A673 (cell line): ENCODE data around the gene GNRHR. TPM values are rescaled to one million over a fixed set of nuclear protein-coding genes. Genes with fewer than 3 reads are reported as not detected.

Experiments
- BruUV-seq: library from RNA; stranded (reverse); fragments of 400-500 nt; replicated peaks from 2 replicates; lab custom pipeline; 2021; lab: Mats Ljungman, UMichigan
- CTCF ChIA-PET: fragments of 300-600 bp; sonication (Branson Sonifier 250); formaldehyde crosslinking; loops from one replicate; lab custom pipeline; 2022; ENCODE audit warnings: antibody characterized with exemption; lab: Charles Lee
- POLR2A ChIA-PET: fragments of 300-600 bp; sonication (Branson Sonifier 250); formaldehyde crosslinking; loops from one replicate; lab custom pipeline; 2022; ENCODE audit warnings: antibody characterized with exemption; ENCODE audit not compliant: low non-redundant PET; lab: Charles Lee
- DNase-seq: peaks from one replicate; pipeline ENCODE4 v3.0.0-alpha.2; 2015; ENCODE audit warnings: low spot score
- H3K27ac ChIP-seq: fragments of 200-600 bp; sonication (generic); 2 replicates; pipeline ENCODE4 v1.5.1; 2016; ENCODE audit warnings: mixed run types, low read depth, mild to moderate bottlenecking, mixed read lengths, antibody characterized with exemption, low read length; ENCODE audit not compliant: poor library complexity, severe bottlenecking
- H3K27me3 ChIP-seq: fragments of 200-600 bp; sonication (generic); replicated peaks from 2 replicates; pipeline ENCODE4 v1.6.1; 2017; ENCODE audit warnings: mixed run types, low read depth, mild to moderate bottlenecking, mixed read lengths, antibody characterized with exemption, low read length; ENCODE audit not compliant: insufficient read depth, poor library complexity
- H3K36me3 ChIP-seq: fragments of 200-600 bp; sonication (generic); 2 replicates; pipeline ENCODE4 v1.6.1; 2016; ENCODE audit warnings: mixed run types, mild to moderate bottlenecking, mixed read lengths, antibody characterized with exemption, low read length; ENCODE audit not compliant: insufficient read depth, poor library complexity, severe bottlenecking
- H3K4me1 ChIP-seq: fragments of 200-600 bp; sonication (generic); 2 replicates; pipeline ENCODE4 v1.6.1; 2017; ENCODE audit warnings: mixed run types, mild to moderate bottlenecking, mixed read lengths, antibody characterized with exemption, low read length; ENCODE audit not compliant: insufficient read depth, poor library complexity, severe bottlenecking
- H3K4me3 ChIP-seq: fragments of 200-600 bp; sonication (generic); 2 replicates; pipeline ENCODE4 v1.5.1; 2016; ENCODE audit warnings: low read depth, mixed run types, mild to moderate bottlenecking, mixed read lengths, low read length; ENCODE audit not compliant: poor library complexity, severe bottlenecking
- H3K9me3 ChIP-seq: fragments of 200-600 bp; sonication (generic); 2 replicates; pipeline ENCODE4 v1.6.1; 2016; ENCODE audit warnings: mixed run types, low read depth, mild to moderate bottlenecking, mixed read lengths, antibody characterized with exemption, low read length; ENCODE audit not compliant: poor library complexity, severe bottlenecking
- EZH2 ChIP-seq: fragments of 200-600 bp; sonication (generic); IDR thresholded peaks from 2 replicates; pipeline ENCODE4 v1.6.1; 2017; ENCODE audit warnings: borderline replicate concordance, low read depth, mild to moderate bottlenecking, mixed read lengths, antibody characterized with exemption, low read length; ENCODE audit not compliant: poor library complexity, severe bottlenecking
- intact Hi-C: fragments of 100-400 bp; cut with micrococcal nuclease; formaldehyde crosslinking; loops from one replicate; pipeline ENCODE4 v1.10.0; 2022; ENCODE audit not compliant: unreplicated experiment
- total RNA-seq: library from RNA; stranded (reverse); gene quantifications from 2 replicates; pipeline ENCODE4 v1.2.3, GENCODE V29; 2021
- TF ChIP-seq, protein P1 (sequence below): fragments of 300-800, 200-600 bp; sonication (generic); conservative IDR thresholded peaks from 2 replicates; pipeline ENCODE4 v1.5.1; 2017; ENCODE audit warnings: low read depth, mild to moderate bottlenecking, antibody characterized with exemption, low read length, moderate library complexity, mixed read lengths

GNRHR gene
- total RNA-seq, 1 experiment from 2014 or later: not detected

DNA sequence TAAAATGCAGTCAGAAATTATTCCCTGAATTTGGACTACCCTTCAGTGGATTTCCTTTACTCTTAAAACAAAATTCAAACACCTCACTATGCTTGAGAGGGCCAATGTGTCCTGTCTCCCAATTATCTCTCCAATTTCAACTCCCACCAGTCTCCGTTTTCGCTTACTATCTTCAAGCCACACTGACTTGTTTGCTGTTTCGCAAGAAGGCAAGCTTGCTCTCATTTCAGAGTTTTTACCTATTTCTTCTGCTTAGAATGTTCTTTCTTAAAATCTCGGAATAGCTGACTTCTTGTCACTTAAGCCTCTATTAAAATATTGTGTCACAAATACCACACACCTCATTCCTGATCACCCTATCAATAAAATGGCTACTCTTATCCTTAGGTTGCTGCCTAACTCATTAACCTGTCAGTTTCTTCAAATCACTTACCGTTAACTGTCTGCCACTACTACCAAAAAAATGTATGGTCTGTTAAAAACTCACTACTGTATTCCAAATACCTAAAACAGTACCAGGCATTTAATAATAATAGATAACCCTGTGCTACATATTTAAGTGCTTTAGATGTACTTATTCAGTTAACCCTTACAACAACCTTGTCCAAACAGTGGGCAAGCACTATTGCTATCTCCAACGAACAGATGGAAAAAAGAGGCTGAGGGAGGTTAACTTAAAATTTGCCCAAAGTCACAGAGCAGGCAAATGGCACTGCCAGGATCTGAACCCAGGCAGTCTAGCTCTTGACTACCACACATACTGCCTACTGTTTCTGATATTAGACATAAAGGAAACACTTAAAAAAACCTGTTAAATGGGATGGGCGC, 56.1 kb downstream of the GNRHR start:
- Histone ChIP-seq H3K27ac (no peak overlapping the region), H3K27me3 (no peaks in the 10 kb centered on the region), H3K4me3 (no peak overlapping the region), H3K9me3 (no peaks in the 10 kb centered on the region), H3K4me1 (no peaks in the 10 kb centered on the region), H3K36me3 (no peaks in the 10 kb centered on the region)
- TF ChIP-seq, protein P1, sequence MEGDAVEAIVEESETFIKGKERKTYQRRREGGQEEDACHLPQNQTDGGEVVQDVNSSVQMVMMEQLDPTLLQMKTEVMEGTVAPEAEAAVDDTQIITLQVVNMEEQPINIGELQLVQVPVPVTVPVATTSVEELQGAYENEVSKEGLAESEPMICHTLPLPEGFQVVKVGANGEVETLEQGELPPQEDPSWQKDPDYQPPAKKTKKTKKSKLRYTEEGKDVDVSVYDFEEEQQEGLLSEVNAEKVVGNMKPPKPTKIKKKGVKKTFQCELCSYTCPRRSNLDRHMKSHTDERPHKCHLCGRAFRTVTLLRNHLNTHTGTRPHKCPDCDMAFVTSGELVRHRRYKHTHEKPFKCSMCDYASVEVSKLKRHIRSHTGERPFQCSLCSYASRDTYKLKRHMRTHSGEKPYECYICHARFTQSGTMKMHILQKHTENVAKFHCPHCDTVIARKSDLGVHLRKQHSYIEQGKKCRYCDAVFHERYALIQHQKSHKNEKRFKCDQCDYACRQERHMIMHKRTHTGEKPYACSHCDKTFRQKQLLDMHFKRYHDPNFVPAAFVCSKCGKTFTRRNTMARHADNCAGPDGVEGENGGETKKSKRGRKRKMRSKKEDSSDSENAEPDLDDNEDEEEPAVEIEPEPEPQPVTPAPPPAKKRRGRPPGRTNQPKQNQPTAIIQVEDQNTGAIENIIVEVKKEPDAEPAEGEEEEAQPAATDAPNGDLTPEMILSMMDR: no peak
- no peak for TF ChIP-seq EZH2
- no TSS peak for BruUV-seq
- POLR2A ChIA-PET: no interaction called here
- no peak for DNase-seq
- intact Hi-C loops: no loop called here
- CTCF ChIA-PET: interaction anchor here (0.6 kb wide), 1 partner anchor 27 kb away, joined by 3 read pairs; no protein-coding TSS in a partner anchor

DNA sequence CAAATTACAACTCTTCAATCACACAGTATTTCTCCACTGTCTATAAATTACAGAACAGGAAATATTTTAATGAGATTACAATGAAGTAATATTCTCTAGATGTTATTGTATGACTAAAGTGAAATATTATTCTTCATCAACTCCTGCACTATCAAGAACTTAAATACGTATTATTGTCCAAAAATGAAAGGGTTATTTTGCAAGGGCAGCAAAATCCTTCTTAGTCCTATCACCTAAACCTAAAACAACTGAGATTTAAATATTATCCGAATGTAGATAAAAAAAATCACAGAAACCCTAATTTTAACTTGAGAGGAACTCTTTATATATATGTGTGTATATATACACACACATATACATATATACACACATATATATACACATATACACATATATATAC, 58.1 kb downstream of the GNRHR start:
- Histone ChIP-seq H3K9me3 (no peaks in the 10 kb centered on the region), H3K27me3 (no peaks in the 10 kb centered on the region), H3K27ac (no peak overlapping the region), H3K4me1 (no peaks in the 10 kb centered on the region), H3K4me3 (no peak overlapping the region), H3K36me3 (no peaks in the 10 kb centered on the region)
- CTCF ChIA-PET: no interaction called here
- TF ChIP-seq EZH2: no peak
- TF ChIP-seq, protein P1: no peak
- BruUV-seq: no TSS peak
- intact Hi-C loops: no loop called here
- DNase-seq: no peak
- POLR2A ChIA-PET: no interaction called here

DNA sequence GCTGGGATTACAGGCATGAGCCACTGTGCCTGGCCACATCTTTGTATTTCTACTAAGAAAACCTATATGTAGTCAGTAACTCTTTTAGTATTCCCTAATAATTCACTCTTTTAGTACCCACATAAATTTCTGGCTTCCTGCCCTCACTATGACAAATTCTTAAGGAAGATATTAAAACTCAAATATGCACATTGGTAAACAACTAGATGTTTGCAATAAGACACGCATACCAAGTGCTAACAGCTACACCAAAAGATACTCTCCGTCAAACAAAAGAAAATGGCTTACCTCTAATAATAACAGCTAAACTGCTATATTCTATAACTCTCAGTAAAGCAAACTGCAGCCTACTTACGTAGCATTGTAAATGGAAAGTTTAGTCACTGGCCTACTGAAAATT, 59.5 kb downstream of the GNRHR start:
- no peaks in the 10 kb centered on the region for H3K9me3 ChIP-seq
- H3K27me3 ChIP-seq: no peaks in the 10 kb centered on the region
- no TSS peak for BruUV-seq
- POLR2A ChIA-PET: no interaction called here
- no peaks in the 10 kb centered on the region for H3K4me1 ChIP-seq
- TF ChIP-seq, protein P1: no peak
- TF ChIP-seq EZH2: no peak
- DNase-seq: no peak
- H3K27ac ChIP-seq: no peak overlapping the region
- intact Hi-C loops: no loop called here
- no peak overlapping the region for H3K4me3 ChIP-seq
- H3K36me3 ChIP-seq: no peaks in the 10 kb centered on the region
- CTCF ChIA-PET: no interaction called here
